NCI-H2081 (cell line): ENCODE measurements around the gene LZTS2.
A peak's percentile ranks its signal among the peaks of the same experiment; 100 is the strongest.

Experiments
- DNase-seq, 2 experiments: peaks; one replicate each; lab custom pipeline; 2025; lab: John Stamatoyannopoulos, UW

Gene LZTS2

GRCh38 chr10:101014966-101015581, 15.5 kb downstream of the LZTS2 start:
- no peak for DNase-seq

GRCh38 chr10:101015582-101015973, 16.0 kb downstream of the LZTS2 start:
- DNase-seq: no peak

DNA sequence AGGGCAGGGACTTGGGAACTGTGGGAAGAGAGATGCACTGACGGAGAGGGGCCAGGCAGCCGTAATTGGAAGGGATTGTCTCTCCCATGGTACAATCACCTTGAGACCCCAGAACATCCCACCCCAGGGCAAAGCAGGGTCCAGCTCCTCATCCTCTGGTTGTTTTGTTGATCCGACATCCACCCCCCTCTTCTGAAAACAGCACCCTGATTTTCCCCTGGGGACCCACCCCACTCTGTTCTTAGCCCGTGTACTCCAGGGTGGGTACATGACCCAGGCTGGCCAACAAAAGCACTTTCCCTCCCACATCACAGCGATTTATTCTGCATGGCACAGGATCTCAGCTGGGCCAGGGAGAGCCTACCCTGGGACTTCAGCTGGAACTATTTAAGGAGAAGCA, 17.2 kb downstream of the LZTS2 start:
- no peak for DNase-seq

- no peak for DNase-seq
Observed at GRCh38 chr10:101018118-101018599, 18.6 kb downstream of the LZTS2 start.

- peak; percentile 69 to 71 for DNase-seq
Observed at GRCh38 chr10:101018600-101019439, 19.2 kb downstream of the LZTS2 start.

GRCh38 chr10:101019440-101019703, 19.8 kb downstream of the LZTS2 start:
- DNase-seq: no peak

DNA sequence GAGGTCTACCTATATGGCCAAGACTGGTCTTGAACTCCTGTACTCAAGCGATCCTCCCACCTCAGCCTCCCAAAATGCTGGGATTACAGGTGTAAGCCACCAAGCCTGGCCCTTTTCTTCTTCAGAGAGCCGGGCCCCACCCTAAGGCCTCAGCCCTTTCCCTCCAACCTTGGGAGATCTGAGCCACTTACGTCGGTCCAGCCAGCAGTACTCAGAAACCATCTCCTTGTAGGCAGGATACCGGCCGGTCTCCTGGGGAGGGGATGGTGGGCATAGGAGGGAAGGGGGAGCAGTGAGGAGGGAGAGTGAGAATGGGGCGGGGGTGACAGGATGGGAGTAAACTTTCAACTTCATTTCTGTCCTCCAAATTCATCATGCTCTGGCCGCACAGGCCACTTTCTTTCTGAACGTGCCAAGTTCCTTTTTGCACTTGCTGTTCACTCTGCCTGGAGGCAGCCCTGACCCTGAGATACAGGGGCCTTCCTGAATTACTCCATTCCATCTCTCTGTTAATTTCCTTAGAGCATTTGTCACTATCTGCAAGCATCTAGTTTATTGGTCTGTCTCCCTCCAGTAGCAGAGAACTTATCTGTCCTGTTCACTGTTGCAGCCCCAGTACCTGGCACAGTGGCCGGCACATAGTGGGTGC, 20.9 kb downstream of the LZTS2 start:
- DNase-seq: no peak

DNA sequence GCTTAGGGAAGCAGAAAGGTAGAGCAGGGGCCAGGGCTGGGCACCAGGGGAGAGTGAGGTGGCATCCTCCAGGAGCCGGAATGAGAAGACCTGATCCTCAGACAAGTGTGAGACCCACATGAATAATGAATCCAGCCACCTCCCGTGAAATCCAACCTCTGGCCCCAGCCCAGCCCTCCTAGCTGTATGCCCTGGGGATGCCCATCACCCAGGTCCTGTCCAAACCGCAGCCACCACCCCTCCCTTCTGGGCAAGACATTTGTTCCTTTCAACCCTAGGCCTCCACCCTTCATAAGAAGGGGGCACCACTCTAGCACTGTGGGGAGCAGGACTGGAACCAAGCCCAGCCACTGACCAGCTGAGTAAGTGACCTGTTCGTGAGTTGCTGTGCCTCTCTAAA, 21.6 kb downstream of the LZTS2 start:
- no peak for DNase-seq

DNA sequence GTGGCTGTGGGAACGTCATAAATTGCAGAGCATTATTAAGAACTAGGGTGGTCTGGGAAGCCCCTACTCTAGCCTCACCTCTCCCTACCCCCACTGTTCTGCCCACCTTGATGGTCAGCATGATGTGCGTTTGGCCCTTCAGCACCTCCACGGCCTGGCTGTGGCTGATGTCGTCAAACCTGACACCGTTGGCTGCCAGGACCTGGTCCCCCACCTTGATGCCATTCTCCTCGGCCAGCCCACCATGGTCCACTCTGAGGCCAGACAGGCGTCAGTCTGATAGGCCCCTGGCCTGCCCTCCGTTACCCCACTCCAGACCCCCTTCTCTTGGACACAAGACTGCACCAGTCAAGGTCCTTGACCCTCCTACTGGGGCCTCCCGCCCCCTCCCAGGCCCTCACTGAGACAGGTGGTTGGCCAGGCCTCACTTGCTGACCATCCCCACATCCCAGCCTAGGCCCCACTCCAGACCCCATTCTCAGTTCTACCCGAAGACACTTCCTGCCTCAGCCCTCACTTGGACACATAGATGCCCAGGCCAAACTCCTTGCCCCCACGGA, 22.2 kb downstream of the LZTS2 start:
- no peak for DNase-seq

- DNase-seq: no peak
Observed at GRCh38 chr10:101022967-101023705, 23.5 kb downstream of the LZTS2 start.

DNA sequence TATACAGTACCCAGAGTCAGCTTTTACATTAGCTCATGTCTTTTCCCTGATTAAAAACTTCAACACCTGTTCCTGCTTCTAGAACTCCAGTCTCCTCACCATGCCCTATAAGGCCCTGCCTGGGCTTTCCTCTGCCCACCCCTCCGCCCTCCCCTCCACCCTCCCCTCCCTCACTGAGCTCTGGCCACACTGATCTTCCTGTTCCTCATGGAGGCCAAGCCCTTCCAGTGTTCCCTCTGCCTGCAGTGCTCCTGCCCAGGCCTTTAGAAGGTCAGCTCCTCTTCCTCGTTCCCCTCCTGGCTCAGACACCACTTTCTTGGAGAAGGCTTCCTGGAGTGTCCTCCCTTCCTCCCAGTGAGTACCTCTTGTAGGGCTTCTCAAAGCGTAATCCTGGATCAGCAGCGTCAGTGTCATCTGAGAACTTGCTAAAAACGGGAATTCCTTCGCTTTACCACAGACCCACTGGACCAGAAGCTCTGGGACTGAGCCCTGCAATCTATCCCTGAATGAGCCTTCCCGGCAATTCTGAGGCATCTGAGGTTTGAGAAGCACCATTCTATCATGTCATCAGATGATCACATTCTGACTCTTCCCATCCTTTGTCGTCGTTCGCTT, 27.6 kb downstream of the LZTS2 start:
- no peak for DNase-seq

GRCh38 chr10:101028446-101029337, 29.1 kb downstream of the LZTS2 start:
- DNase-seq: no peak

- no peak for DNase-seq
Observed at GRCh38 chr10:101029520-101030295, 30.1 kb downstream of the LZTS2 start.

DNA sequence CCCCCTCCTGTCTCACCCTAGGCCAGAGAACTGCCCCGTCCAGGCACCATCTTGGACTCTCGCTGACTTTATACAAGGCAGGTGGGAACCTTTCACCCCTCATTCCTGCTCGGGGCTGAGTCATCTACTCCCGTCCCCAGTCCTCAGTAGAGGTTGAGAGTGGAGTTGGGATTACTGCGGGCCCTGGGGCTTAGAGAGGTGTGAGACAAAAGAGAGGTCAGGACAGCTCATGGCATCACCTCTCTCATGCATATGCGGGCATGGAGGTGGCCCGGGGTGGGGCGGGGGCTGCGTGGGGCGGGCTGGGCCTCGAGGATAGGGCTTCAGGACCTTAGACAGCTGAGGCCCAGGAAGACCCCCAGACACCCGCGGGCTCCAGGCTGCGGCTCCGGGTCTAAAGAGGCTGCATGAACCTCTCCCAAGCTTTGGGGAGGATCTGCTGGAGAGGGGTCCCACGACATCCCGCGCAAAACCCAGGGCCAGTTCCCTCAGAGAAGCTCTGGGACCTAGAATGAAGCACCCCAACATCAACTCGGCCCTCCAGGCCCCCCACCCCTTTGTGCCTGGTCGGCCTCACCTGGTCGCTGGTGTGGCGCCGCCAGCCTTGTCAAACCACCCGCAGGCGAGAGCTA, 31.0 kb downstream of the LZTS2 start:
- no peak for DNase-seq

DNA sequence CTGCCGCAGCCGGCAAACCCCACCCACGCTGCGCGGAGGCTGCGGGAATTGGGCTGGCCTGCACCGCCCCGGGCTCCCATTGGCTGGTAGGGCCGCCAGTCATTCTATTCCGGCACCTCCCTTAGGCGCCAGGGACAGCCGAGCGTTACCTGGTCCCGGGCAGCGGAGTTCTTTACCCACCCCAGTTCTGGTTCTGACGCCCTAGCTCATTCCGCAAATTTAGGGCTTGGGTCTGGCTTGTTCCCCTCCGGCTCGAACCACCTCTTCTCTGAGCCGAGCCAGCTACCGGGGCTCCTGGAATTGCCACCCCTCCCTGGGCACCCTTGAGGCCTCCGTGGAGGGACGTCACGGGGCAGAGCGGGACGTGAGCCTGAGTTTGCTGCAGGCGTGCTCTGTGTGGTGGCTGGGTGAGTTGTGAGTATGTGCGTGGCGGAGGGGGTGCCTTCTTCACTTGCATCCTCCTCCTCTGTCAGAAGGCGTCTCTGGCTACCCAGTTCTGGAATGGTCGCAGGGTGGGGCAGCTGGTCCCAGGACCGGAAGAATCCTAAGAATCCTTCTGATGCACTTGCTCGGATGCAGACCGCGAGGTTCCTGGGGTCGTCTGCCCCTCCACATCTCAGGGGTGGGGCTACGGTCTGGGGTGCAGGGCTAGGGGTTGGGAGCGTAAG, 31.7 kb downstream of the LZTS2 start, which contains the start of the genes PDZD7 and SFXN3:
PDZD7 (minus strand) TSS at position 2 of the 668 bp plus-strand sequence. CDS start 910 bp downstream, outside the sequence.
SFXN3 (plus strand) TSS at position 107 of the 668 bp plus-strand sequence. CDS start 3,461 bp downstream, outside the sequence.
- peak; percentile 78 to 89 for DNase-seq

DNA sequence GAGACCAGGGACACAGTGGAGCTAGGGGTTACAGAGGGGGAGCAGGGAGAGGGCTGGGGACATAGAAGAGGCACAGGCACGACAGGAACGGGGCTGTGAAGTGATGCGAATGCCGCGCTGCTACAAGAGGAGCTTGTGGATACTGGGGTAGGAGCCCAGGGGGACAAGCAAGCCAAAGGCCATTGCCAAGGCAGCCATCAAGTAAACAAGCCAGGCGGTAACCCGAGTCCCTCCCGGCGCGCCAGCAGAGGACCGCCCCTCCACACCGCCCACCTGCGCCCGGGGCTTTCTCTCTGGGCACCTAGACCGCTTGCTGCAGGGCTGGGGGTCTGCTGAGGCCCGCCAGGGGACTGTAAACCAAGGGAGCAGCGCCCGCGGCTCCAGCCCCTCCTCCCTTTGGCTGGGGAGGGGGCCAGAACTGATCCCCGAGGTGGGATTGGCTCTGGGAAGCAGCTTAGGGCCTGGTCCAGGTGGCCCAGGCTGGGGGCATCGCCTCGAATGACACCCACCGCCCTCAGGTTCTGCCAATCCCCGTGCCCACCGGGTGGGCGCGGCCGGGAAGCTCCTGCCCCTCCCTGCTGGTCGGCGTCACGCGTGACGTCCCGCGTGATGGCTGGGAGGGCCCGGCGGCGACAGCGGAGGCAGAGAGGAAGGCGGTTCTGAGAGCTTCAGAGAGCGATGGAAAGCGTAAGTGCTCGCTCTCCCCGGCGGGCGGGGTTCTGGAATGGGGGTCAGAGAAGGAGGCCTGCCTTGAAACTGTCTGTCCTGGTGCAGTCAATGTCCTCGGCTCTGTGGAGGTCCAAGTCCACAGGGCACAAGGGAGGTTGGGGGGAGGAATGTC, 32.4 kb downstream of the LZTS2 start:
- DNase-seq: peak in 1 of 2 experiments; percentile 20

- DNase-seq: no peak
Observed at GRCh38 chr10:101032637-101033224, 33.1 kb downstream of the LZTS2 start.
